ENCODE measurements around the gene PTPN12. TPM values are rescaled to one million over a fixed set of nuclear protein-coding genes. Genes with fewer than 3 reads are reported as not detected.

PTPN12 gene
- total and polyA plus RNA-seq, 4 donors = 52.2 to 92.9 (median 57.1) TPM

DNA sequence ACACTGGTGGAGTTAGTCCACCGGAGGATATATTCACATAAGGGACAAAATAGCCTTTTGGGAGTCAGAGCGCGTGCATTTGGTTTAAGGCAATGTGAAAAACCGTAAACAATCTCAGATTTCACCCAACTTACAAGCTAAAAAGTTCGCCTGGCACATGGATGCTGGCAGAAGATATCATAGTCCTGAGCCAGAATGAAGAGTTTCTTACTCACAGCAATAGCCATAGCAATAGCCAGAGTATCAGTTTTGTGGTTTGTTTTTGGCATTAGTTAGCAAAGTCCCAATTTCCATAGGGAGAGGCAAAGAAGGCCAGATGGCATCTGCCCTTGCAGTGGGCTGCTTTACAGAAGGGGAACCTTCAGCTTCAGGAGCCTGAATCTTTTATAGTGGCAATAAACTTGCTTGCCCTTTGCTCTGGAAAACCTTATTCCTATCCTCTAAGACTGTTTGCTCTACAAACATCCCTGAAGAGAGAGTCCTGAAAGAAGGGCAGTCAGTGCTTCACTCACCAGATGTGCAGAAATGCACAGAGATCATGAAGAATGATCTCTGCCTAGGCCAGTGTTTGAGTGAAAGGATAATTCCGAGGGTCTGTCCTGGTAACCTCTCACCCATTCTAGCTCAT, 130.5 kb downstream of the PTPN12 start:
- WGBS (ENCODE audit: insufficient coverage) = no CpG with 5 or more reads among the region's 6 CpGs
- no peak for DNase-seq (ENCODE audit: low read depth in 4 of 6, low spot score in 6 of 6)
- Histone ChIP-seq H3K27ac (ENCODE audit: low read depth, low read length) (no peak overlapping the region), H3K4me1 (ENCODE audit: control insufficient read depth, insufficient read depth, low read length) (no peaks in the 10 kb centered on the region), H3K36me3 (ENCODE audit: control insufficient read depth, insufficient read depth, low read length) (no peaks in the 10 kb centered on the region), H3K27me3 (ENCODE audit: control insufficient read depth, insufficient read depth, low read length) (no peaks in the 10 kb centered on the region), H3K9me3 (ENCODE audit: control insufficient read depth, insufficient read depth, low read length) (no peaks in the 10 kb centered on the region), H3K4me3 (ENCODE audit: low read depth, low read length) (no peak overlapping the region)

DNA sequence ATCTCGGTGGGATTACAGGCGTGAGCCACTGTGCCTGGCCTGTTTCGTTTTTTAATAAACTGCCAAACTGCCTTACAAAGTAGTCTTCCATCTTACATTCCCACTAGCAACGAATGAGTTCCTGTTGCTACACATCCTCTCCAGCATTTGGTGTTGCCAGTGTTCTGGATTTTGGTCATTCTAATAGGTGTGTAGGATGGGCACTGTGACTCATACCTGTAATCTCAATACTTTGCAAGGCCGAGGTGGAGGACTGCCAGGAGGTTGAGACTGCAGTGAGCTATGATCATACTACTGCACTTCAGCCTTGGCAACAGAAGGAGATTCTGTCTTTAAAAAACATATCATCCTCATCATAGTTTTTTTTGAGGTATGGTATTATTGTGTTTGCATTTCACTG, 137.8 kb downstream of the PTPN12 start:
- Histone ChIP-seq H3K36me3 (ENCODE audit: control insufficient read depth, insufficient read depth, low read length) (no peaks in the 10 kb centered on the region), H3K27me3 (ENCODE audit: control insufficient read depth, insufficient read depth, low read length) (no peaks in the 10 kb centered on the region), H3K4me1 (ENCODE audit: control insufficient read depth, insufficient read depth, low read length) (no peaks in the 10 kb centered on the region), H3K4me3 (ENCODE audit: low read depth, low read length) (no peak overlapping the region), H3K9me3 (ENCODE audit: control insufficient read depth, insufficient read depth, low read length) (no peaks in the 10 kb centered on the region), H3K27ac (ENCODE audit: low read depth, low read length) (no peak overlapping the region)
- 90% methylated on average over 3 of the region's 5 CpGs for WGBS (ENCODE audit: insufficient coverage)
- DNase-seq (ENCODE audit: low read depth in 4 of 6, low spot score in 6 of 6) = no peak

GRCh38 chr7:77679608-77680007, 142.5 kb downstream of the PTPN12 start:
- no peak overlapping the region for H3K27ac ChIP-seq (ENCODE audit: low read depth, low read length)
- H3K4me3 ChIP-seq (ENCODE audit: low read depth, low read length) = no peak overlapping the region
- DNase-seq (ENCODE audit: low read depth in 4 of 6, low spot score in 6 of 6) = no peak
- peaks cover 5% of the 10 kb centered on the region for H3K36me3 ChIP-seq (ENCODE audit: control insufficient read depth, insufficient read depth, low read length)
- no peaks in the 10 kb centered on the region for H3K4me1 ChIP-seq (ENCODE audit: control insufficient read depth, insufficient read depth, low read length)
- H3K27me3 ChIP-seq (ENCODE audit: control insufficient read depth, insufficient read depth, low read length) = no peaks in the 10 kb centered on the region
- no peaks in the 10 kb centered on the region for H3K9me3 ChIP-seq (ENCODE audit: control insufficient read depth, insufficient read depth, low read length)

- 100% methylated on average over 1 of the region's 7 CpGs for WGBS (ENCODE audit: insufficient coverage)
Measured at GRCh38 chr7:77680266-77680665, 143.2 kb downstream of the PTPN12 start.

DNA sequence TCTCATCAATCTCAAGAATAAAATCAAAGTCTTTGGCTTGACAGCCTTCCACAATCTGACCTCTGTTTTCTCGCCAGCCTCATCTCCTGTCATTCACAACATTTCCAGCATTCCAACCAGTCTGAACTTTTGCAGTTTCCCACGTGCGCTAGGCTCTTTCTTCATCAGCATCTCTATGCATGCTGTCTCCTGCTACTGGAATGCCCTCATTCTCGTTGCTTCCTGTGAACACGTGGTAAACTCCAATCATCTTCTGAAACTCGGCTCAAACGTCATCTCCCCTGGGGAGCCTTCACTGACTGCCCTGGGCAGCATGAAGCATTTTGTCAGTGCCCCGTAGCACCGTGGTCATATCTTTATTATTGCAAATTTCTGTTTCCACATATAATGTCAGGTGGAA, 146.9 kb downstream of the PTPN12 start:
- DNase-seq (ENCODE audit: low read depth in 4 of 6, low spot score in 6 of 6) = peak in 1 of 6 donors; percentile 44
- H3K9me3 ChIP-seq (ENCODE audit: control insufficient read depth, insufficient read depth, low read length) = no peaks in the 10 kb centered on the region
- H3K36me3 ChIP-seq (ENCODE audit: control insufficient read depth, insufficient read depth, low read length) = peaks cover 5% of the 10 kb centered on the region
- H3K4me1 ChIP-seq (ENCODE audit: control insufficient read depth, insufficient read depth, low read length) = no peaks in the 10 kb centered on the region
- H3K4me3 ChIP-seq (ENCODE audit: low read depth, low read length) = no peak overlapping the region
- no peak overlapping the region for H3K27ac ChIP-seq (ENCODE audit: low read depth, low read length)
- H3K27me3 ChIP-seq (ENCODE audit: control insufficient read depth, insufficient read depth, low read length) = no peaks in the 10 kb centered on the region
- 43% methylated on average over 9 of the region's 9 CpGs for WGBS (ENCODE audit: insufficient coverage)

More at GRCh38 chr7:77680266-77680665, 143.2 kb downstream of the PTPN12 start:
- DNase-seq (ENCODE audit: low read depth in 4 of 6, low spot score in 6 of 6) = no peak
- no peaks in the 10 kb centered on the region for H3K27me3 ChIP-seq (ENCODE audit: control insufficient read depth, insufficient read depth, low read length)
- H3K9me3 ChIP-seq (ENCODE audit: control insufficient read depth, insufficient read depth, low read length) = no peaks in the 10 kb centered on the region
- H3K4me3 ChIP-seq (ENCODE audit: low read depth, low read length) = no peak overlapping the region
- no peak overlapping the region for H3K27ac ChIP-seq (ENCODE audit: low read depth, low read length)
- no peaks in the 10 kb centered on the region for H3K4me1 ChIP-seq (ENCODE audit: control insufficient read depth, insufficient read depth, low read length)
- peaks cover 5% of the 10 kb centered on the region for H3K36me3 ChIP-seq (ENCODE audit: control insufficient read depth, insufficient read depth, low read length)

- Histone ChIP-seq H3K9me3 (ENCODE audit: control insufficient read depth, insufficient read depth, low read length) (no peaks in the 10 kb centered on the region), H3K27me3 (ENCODE audit: control insufficient read depth, insufficient read depth, low read length) (no peaks in the 10 kb centered on the region), H3K4me3 (ENCODE audit: low read depth, low read length) (no peak overlapping the region), H3K36me3 (ENCODE audit: control insufficient read depth, insufficient read depth, low read length) (peaks cover 5% of the 10 kb centered on the region), H3K4me1 (ENCODE audit: control insufficient read depth, insufficient read depth, low read length) (no peaks in the 10 kb centered on the region), H3K27ac (ENCODE audit: low read depth, low read length) (no peak overlapping the region)
- no peak for DNase-seq (ENCODE audit: low read depth in 4 of 6, low spot score in 6 of 6)
- WGBS (ENCODE audit: insufficient coverage) = 56% methylated on average over 3 of the region's 5 CpGs
Measured at GRCh38 chr7:77685233-77685632, 148.1 kb downstream of the PTPN12 start.

DNA sequence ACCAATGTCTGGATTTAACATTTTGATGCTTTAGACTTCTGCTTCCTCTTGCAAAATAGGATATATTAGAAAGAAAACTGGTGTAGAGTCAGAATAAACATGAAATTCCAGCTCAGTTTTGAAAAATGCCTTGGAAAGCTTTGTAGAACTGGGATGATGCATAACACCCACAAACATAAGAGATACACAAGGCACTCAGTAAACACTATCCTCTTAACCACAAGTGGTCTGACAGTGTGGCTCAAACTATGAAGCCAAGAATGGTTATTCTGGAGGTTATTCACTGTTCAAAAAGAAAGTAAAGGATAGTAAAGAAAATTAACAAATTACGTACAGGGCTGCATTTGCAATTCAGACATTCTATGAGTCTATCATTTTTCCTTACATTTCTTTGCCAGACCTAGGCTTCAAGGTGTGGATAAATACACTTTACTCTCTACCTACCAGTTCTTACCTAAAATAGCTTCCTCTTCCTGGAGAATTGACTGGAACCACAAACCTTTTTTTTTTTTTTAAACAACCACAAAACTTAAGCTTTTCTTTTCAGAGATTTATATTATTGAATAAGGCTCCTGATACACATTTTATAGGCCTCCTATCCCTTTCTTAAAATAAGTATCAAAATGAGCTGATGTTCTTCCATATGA, 150.1 kb downstream of the PTPN12 start:
- no peak overlapping the region for H3K4me3 ChIP-seq (ENCODE audit: low read depth, low read length)
- H3K27me3 ChIP-seq (ENCODE audit: control insufficient read depth, insufficient read depth, low read length) = no peaks in the 10 kb centered on the region
- no peak overlapping the region for H3K27ac ChIP-seq (ENCODE audit: low read depth, low read length)
- H3K9me3 ChIP-seq (ENCODE audit: control insufficient read depth, insufficient read depth, low read length) = no peaks in the 10 kb centered on the region
- WGBS (ENCODE audit: insufficient coverage) = no CpG with 5 or more reads among the region's 1 CpG
- no peak for DNase-seq (ENCODE audit: low read depth in 4 of 6, low spot score in 6 of 6)
- no peaks in the 10 kb centered on the region for H3K4me1 ChIP-seq (ENCODE audit: control insufficient read depth, insufficient read depth, low read length)
- H3K36me3 ChIP-seq (ENCODE audit: control insufficient read depth, insufficient read depth, low read length) = peaks cover 10% of the 10 kb centered on the region

DNA sequence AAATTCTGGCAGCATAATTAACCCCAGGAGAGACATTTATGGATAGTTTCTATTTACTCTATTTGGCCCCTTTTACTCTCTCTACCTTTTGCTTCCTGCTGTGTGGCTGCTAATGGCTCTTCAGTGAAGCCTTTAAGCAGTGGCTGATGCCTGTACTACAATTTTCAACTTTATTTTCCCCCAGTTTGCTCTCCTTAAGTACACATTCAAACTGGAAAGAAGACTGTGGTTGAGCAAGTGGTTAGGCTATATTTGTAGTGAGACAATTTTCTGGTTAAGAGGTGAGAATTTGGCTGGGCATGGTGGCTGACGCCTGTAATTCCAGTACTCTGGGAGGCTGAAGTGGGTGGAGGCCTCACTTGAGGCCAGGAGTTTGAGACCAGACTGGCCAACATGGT, 150.7 kb downstream of the PTPN12 start:
- no peak overlapping the region for H3K4me3 ChIP-seq (ENCODE audit: low read depth, low read length)

More for the DNA sequence above, 150.7 kb downstream of the PTPN12 start:
- no peak for DNase-seq (ENCODE audit: low read depth in 4 of 6, low spot score in 6 of 6)
- Histone ChIP-seq H3K9me3 (ENCODE audit: control insufficient read depth, insufficient read depth, low read length) (no peaks in the 10 kb centered on the region), H3K27ac (ENCODE audit: low read depth, low read length) (no peak overlapping the region), H3K27me3 (ENCODE audit: control insufficient read depth, insufficient read depth, low read length) (no peaks in the 10 kb centered on the region), H3K36me3 (ENCODE audit: control insufficient read depth, insufficient read depth, low read length) (peaks cover 10% of the 10 kb centered on the region), H3K4me1 (ENCODE audit: control insufficient read depth, insufficient read depth, low read length) (no peaks in the 10 kb centered on the region)
- 100% methylated on average over 1 of the region's 1 CpG for WGBS (ENCODE audit: insufficient coverage)

Data from spinal cord (tissue), 10 donors.